NT2/D1 (cell line): ENCODE results near the gene UNC45A.

ENCODE experiments used
- YY1 ChIP-seq: IDR thresholded peaks from 2 replicates; pipeline ENCODE4 v1.6.1; 2011; ENCODE audit not compliant: insufficient read length, insufficient read depth
- ZNF274 ChIP-seq: IDR thresholded peaks from 2 replicates; pipeline ENCODE4 v1.6.1; 2011; ENCODE audit warnings: mild to moderate bottlenecking, low read depth, low read length

DNA sequence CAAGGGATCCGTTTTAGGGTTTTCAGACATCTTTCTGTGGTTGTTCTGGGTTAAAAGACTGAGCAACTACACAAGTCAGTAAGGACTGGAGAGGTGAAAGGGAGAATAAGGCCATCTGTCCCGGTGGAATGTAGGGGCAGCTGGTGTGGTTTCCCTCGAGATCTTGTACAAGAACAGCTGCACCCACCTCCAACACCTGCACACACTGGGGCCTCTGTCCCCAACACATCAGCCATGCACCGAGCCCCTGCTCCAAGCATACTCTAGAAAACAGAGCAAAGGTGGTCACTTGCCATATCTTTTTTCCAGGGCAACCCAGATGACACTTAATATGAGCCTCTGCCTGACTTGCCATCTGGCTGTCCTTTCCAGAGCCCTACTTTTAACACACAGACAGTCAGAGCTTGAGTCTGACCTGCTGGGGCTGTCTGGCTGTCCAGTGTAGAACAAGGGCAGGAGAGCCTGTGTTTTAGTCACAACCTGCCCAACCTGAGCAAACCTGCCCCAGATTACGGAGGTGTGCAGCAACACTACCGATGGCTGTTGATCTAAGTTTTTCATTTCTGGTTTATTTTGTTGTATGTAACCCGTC, 19.8 kb upstream of the UNC45A start:
- TF ChIP-seq ZNF274, result no peak
- no peak for TF ChIP-seq YY1
